ENCODE data around the gene PABPN1.

Gene PABPN1

DNA sequence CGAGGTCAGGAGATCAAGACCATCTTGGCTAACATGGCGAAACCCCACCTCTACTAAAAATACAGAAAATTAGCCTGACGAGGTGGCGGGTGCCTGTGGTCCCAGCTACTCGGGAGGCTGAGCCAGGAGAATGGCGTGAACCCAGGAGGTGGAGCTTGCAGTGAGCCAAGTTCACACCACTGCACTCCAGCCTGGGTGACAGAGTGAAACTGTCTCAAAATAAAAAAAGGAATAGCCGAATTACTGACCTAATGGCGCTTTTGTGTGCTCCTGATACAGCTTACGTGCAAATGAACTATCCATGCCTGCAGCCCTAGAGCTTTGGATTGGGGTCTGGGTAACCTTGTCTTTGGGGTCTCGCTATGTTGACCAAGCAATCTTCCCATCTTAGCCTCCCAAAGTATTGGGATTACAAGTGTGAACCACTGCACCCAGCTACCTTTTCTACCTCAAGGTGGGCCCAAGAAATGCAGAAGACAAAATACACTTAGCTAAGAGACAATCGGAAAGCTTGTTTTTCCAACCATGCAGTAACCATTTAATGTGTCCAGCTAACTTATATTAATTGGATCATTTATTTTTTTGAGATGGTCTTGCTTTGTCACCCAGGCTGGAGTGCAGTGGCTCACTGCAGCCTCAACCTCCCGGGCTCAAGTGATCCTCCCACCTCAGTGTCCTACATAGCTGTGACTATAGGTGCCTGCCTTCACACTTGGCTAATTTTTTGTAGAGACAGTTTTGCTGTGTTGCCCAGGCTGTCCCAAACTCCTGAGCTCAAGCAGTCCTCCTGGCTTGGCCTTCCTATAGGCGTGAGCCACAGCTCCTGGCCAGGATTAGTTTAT is 5.5 kb downstream of the PABPN1 start:
- Histone ChIP-seq H3K27ac (no peak overlapping the region), H3K4me3 (no peak overlapping the region), H3K9me3 (no peaks in the 10 kb centered on the region), H3K4me1 (peaks cover 0 to 19% (median 12%) of the 10 kb centered on the region in 4 donors), H3K36me3 (peaks cover 25 to 28% (median 27%) of the 10 kb centered on the region in 3 donors), H3K27me3 (no peaks in the 10 kb centered on the region)
- TF ChIP-seq, protein P1, sequence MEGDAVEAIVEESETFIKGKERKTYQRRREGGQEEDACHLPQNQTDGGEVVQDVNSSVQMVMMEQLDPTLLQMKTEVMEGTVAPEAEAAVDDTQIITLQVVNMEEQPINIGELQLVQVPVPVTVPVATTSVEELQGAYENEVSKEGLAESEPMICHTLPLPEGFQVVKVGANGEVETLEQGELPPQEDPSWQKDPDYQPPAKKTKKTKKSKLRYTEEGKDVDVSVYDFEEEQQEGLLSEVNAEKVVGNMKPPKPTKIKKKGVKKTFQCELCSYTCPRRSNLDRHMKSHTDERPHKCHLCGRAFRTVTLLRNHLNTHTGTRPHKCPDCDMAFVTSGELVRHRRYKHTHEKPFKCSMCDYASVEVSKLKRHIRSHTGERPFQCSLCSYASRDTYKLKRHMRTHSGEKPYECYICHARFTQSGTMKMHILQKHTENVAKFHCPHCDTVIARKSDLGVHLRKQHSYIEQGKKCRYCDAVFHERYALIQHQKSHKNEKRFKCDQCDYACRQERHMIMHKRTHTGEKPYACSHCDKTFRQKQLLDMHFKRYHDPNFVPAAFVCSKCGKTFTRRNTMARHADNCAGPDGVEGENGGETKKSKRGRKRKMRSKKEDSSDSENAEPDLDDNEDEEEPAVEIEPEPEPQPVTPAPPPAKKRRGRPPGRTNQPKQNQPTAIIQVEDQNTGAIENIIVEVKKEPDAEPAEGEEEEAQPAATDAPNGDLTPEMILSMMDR (IDR thresholded peaks at IDR 0.05) = no peak
- intact Hi-C loops (cut with DNase I; ENCODE audit: low total_unique reads) = loop anchor here (2.0 to 10.0 kb wide), 4 partner anchors 54 to 228 kb away; partner anchors contain the start of genes NGDN, THTPA and ZFHX2
- no peak for DNase-seq

DNA sequence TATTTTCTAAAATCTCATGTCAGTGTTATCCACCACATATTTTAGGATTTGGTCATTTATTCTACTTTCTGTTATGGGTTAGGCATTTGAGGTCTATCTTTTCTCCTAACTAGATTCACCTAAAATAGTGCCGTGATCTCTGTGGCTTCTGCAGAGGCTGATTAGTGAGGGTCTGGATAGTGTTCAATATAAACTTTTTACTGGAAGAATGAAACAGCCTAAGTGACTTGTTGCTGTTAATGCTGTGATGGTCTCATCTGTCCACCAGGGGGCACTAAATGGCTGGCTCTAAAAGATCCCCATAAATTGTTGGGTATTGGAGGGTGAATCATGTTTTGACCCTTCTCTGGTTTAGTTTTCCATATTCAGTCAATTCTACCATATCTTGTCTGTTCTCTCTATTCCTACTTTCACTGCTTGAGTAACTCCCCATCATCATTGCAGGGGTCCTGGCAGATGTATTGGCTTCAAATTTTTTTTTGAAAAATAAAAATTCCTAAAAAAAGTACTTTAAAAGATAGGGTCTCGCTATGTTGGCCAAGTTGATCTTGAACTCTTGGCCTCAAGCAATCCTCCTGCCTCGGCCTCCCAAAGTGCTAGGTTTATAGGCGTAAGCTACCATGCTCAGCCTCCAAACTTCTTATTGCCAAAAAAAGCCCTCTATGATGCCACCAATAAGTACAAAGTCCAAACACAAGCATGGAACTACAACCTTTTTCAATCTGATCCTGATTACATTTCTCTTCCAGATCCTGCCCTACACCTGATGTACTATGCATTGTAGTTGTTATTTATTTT is 6.9 kb downstream of the PABPN1 start:
- H3K27ac ChIP-seq = no peak overlapping the region
- intact Hi-C loops (cut with DNase I; ENCODE audit: low total_unique reads) = loop anchor here (2.0 to 10.0 kb wide), 4 partner anchors 53 to 227 kb away; partner anchors contain the start of genes NGDN, THTPA and ZFHX2
- no peaks in the 10 kb centered on the region for H3K9me3 ChIP-seq
- no peaks in the 10 kb centered on the region for H3K27me3 ChIP-seq
- peak in 1 of 2 donors; percentile 67 for DNase-seq
- H3K4me1 ChIP-seq = peaks cover 0 to 9% (median 2%) of the 10 kb centered on the region in 4 donors
- peaks cover 24% of the 10 kb centered on the region in 3 donors for H3K36me3 ChIP-seq
- TF ChIP-seq, protein P1 (IDR thresholded peaks at IDR 0.05) = peak; percentile 79 to 90
- H3K4me3 ChIP-seq = no peak overlapping the region

DNA sequence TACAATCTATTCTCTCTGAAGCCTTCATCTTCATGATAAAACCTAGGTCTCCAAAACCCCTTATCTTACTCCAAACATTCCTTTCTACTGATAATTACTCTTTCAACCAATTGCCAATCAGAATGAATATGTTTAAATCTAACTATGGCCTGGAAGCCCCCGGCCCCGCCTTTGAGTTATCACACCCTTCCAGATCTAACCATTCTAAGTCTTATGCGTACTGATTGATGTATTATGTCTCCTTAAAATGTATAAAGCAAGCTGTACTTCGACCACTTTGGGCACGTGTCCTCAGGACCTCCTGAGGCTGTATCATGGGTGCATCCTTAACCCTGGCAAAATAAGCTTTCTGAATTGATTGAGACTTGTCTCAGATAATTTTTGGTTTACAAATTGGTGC is 14.4 kb downstream of the PABPN1 start:
- intact Hi-C loops (cut with DNase I; ENCODE audit: low total_unique reads) = no loop called here
- Histone ChIP-seq H3K4me3 (no peak overlapping the region), H3K4me1 (no peaks in the 10 kb centered on the region), H3K27ac (no peak overlapping the region), H3K9me3 (no peaks in the 10 kb centered on the region), H3K27me3 (no peaks in the 10 kb centered on the region), H3K36me3 (no peaks in the 10 kb centered on the region)
- DNase-seq = no peak
- TF ChIP-seq, protein P1 (IDR thresholded peaks at IDR 0.05) = no peak

DNA sequence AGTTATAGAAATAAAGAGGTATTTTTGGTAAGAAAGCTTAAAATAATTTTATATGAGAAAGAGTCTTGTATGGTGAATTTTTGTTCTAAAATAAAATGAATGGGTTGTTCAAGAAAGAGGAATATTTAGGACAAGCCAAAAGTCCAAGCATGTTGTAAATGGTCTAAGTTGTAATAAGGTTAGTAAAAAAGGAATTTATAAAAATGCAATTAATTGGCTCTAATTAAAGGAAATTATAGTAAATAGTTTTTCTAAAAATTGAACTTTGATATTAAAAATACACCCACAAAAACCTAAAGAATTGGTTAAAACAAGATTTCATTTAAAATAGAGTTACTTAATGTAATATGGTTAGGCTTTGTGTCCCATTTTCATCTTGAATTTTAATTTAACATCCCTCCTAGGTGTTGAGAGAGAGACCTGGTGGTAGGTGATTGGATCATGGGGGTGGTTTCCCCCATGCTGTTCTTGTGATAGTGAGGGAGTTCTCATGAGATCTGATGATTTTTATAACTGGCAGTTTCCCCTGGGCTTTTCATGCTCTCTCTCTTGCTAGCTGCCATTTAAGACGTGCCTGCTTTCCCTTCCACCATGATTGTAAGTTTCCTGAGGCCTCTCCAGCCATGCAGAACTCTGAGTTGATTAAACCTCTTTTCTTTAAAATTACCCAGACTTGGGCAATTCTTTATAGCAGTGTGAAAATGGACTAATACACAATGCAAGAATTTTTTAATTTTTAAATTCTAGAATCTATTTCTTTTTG is 18.4 kb downstream of the PABPN1 start:
- TF ChIP-seq, protein P1 (IDR thresholded peaks at IDR 0.05) = no peak
- Histone ChIP-seq H3K36me3 (no peaks in the 10 kb centered on the region), H3K27me3 (no peaks in the 10 kb centered on the region), H3K4me1 (no peaks in the 10 kb centered on the region), H3K27ac (no peak overlapping the region), H3K4me3 (no peak overlapping the region), H3K9me3 (no peaks in the 10 kb centered on the region)
- DNase-seq = no peak
- intact Hi-C loops (cut with DNase I; ENCODE audit: low total_unique reads) = no loop called here

DNA sequence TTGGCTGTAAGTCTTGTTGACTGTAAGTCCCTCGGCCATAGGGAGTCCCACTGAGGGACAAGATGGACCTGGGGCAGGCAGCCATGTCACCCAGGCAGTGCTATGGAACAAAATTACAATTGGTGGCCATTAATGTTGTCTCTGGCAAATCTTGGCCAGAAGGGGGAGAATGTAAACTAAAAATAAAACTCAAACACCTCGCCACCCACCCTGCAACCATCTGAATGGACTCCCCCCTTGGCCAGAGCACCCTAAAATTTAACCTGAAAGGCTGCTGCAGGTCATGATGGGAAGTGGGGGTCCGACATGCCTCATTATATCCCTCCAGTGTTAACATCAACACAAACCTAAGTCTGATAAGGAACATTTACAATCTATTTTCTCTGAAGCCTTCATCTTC is 23.2 kb downstream of the PABPN1 start:
- no peak overlapping the region for H3K27ac ChIP-seq
- H3K9me3 ChIP-seq = no peaks in the 10 kb centered on the region
- H3K36me3 ChIP-seq = peaks cover 0 to 30% (median 0%) of the 10 kb centered on the region in 3 donors
- H3K4me1 ChIP-seq = no peaks in the 10 kb centered on the region
- TF ChIP-seq, protein P1 (IDR thresholded peaks at IDR 0.05) = no peak
- intact Hi-C loops (cut with DNase I; ENCODE audit: low total_unique reads) = no loop called here
- H3K27me3 ChIP-seq = no peaks in the 10 kb centered on the region
- DNase-seq = no peak
- H3K4me3 ChIP-seq = no peak overlapping the region

All from tibial artery (tissue), 4 donors.